Globus pallidus (tissue), 1 donor: ENCODE measurements around the gene CNTN1.
"Not testable (repeated sequence)": the region's sequence is repeated elsewhere in the genome, so short reads cannot be mapped to it uniquely, and the experiment has no call there.

ENCODE experiments used
- DNase-seq: peaks from one replicate; pipeline ENCODE4 v3.0.0-alpha.2; 2015; ENCODE audit warnings: low spot score

CNTN1 gene

GRCh38 chr12:41045509-41045908 lies 353.3 kb downstream of the CNTN1 start:
- no peak for DNase-seq

DNA sequence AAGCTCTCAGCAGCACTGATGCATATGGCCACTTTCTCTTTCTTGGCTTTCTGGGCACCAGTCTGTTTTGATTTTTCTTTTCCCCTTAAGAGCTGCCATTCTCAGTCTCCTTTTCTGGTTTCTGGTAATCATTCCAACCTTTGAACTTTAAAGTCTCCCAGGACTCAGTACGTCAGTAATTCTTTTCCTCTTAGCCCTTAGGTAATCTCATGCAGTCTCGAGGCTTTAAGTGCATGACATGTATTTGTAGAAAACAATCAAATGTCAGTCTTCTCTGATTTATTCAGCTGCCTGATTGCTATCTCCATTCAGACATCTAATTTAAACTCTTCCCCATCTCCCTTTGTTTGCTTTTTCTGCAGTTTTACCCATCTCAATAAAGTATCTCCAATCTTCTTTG lies 356.8 kb downstream of the CNTN1 start:
- DNase-seq = no peak

- no peak for DNase-seq
These were observed 359.7 kb downstream of the CNTN1 start for GRCh38 chr12:41051954-41052353.

GRCh38 chr12:41052441-41052840 lies 360.2 kb downstream of the CNTN1 start:
- no peak for DNase-seq

- no peak for DNase-seq
These were observed 360.8 kb downstream of the CNTN1 start for GRCh38 chr12:41053046-41053445.

GRCh38 chr12:41055875-41056577 lies 363.8 kb downstream of the CNTN1 start:
- DNase-seq = no peak

- DNase-seq = no peak
These were observed 366.0 kb downstream of the CNTN1 start for GRCh38 chr12:41058266-41058665.

DNA sequence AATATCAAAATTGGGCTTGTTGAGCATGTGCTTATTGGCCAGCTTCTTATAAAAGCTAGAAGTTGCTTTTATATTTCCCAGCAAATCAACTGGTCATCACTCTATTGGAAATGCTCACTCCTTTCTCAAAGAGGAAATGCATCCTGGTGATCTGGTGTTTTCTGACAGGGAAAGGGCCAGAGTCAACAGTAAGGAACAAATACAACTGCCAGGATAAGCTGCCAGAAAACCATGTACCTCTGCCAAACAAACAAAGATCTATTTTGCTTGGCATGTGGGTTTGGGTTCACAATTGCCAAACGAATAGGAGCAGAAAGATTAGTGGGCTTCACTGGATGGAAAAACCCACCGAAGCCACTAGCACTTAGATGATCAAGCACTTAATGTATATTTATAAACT lies 369.0 kb downstream of the CNTN1 start:
- DNase-seq = peak; percentile 3

GRCh38 chr12:41064411-41064810 lies 372.2 kb downstream of the CNTN1 start:
- DNase-seq = no peak

GRCh38 chr12:41067941-41068645 lies 375.9 kb downstream of the CNTN1 start:
- DNase-seq = no peak

DNA sequence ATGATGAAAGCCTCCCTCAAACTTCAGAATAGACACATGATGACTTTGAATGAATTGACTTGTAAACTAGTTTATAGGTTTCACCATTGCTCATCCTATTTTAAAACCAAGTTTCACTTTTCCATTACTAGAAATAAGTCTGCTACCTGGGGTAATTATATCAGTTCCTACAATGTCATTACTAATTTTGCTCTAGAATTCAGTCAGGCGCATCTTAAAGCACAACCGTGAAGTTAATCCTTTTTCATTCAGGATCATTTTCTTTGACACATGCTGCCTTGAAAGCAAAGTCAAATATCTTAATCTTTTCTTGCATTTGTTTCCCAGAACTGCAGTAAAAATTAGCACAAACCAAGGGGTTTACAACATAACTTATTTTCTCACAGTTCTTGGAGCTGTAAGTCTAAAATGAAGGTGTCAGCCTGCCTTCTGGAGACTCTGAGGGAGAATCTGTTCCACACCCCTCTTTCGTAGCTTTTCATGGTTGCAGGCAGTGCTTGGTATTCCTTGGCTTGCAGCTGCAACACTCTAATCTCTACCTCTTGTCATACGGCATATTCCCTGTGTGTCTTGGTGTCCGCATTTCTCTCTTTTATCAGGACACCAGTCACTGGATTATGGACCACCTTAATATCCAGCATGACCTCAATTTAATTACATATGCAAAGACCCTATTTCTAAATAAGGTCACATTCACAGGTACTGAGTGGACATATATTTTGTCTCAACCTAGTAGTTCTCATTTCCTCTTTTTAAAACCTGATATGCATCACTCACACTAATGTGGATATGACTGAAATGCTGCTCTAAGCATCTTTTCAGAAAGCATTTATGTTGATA lies 381.6 kb downstream of the CNTN1 start:
- no peak for DNase-seq

- no peak for DNase-seq
These were observed 382.2 kb downstream of the CNTN1 start for GRCh38 chr12:41074473-41074769.

DNA sequence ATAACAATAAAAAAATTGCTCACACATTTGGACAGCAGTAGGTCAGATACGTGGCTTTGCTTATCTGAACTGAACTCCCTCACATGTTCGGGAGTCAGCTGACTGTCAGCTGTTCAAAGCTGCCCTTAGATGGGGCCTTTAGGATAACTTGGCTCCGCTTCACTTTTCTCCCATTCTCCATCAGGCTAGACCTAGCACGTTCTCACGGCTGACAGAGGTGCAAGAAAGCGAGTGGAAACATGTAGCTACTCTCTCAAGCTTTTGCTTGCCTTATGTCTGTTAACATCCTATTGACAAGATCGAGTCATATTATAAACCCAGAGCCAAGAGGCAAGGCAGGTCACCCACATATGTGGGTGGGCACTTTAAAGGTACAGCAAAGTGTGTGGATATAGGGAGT lies 383.9 kb downstream of the CNTN1 start:
- no peak for DNase-seq

GRCh38 chr12:41081241-41081640 lies 389.0 kb downstream of the CNTN1 start:
- not testable (repeated sequence) for DNase-seq

DNA sequence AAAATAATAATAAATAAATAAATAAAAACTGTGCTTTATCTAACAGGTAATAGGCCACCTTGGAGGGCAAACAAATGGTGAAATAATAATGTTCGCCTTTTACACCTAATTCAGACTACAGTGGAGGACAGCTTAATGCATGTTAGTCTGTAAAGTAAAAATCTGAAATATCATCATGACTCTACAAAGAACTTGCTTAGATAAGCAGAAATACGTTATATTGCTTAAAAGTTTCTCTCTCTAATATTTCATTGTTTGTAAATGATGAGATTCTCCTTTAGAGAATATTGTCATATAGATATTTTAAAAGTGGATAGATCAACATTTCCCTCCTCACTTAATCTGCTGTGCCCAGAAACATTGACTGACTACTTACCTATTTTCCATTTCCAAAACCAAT lies 397.2 kb downstream of the CNTN1 start:
- no peak for DNase-seq

DNA sequence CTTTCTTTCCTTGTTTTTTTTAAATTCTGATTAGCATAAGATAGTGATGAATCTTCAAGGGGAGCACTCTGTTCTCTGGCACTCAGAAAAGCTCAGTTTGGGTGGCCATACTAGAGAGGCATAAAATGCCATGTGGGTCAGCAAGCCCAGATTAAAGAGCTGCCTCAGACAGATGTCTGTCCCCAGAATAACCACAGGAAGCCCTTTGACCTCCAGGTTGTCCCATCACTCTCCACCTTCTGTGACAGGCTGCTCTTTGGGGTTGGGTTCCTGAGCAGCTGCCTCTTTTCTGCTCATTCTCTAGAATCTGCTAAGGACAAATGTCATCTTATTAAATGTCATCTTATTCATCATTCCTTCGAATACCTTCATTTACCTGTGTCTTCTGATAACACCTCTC lies 399.9 kb downstream of the CNTN1 start:
- no peak for DNase-seq

DNA sequence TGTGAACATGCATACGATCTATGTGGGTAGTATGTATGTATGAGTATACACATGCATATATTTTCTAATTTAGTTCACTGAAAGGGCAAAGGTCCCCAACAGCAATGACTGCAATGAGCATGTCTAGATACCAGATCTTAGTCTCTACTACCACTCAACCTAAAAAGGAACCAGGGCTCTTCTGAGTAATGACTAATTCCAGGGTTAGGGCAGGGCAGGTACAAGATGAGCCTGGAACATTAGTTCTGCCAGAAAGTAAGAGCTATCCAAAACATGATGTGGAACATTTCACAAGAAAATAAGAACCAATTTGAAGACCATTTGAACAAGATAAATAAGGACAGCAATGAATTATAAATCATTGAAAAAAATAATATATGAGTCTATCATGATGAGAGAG lies 404.6 kb downstream of the CNTN1 start:
- DNase-seq = no peak

GRCh38 chr12:41100572-41100971 lies 408.3 kb downstream of the CNTN1 start:
- no peak for DNase-seq

DNA sequence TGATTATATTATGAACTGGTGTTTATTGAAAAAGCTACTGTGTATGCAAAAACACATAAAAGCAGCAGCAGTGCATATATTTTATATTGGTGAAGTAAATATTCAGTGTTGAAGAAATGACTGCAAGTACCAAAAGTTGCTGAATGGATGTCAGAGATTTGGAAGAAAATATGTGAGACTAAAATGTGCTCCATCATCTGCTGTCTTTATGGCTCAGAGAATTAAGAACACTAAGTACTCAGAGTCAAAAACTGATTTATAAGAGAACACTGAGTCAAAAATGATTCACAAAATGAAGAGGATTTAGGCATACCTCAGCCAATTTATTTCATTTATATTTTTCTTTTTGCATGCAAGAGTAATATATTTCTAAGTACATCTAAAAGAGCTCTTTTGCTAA lies 409.6 kb downstream of the CNTN1 start:
- DNase-seq = no peak

GRCh38 chr12:41103614-41104013 lies 411.4 kb downstream of the CNTN1 start:
- DNase-seq = no peak

DNA sequence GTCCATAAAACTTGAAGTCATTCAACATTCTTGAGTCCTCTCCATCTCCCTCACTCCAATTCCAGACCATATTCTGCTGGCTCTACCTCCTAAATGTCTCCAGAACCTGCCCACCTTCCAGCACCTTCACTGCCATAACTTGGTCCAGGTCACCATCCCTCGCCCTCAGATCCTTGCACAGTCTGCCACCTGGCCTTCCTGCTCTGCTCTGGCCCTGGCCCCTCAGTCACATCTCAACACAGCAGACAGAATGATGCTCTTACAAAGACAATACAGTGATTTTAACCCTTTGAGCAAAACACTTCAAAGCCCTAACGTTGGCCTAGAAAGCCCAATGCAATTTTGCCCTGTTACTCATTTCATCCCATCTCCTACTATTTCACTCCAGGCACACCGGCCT lies 414.1 kb downstream of the CNTN1 start:
- no peak for DNase-seq

GRCh38 chr12:41108032-41108431 lies 415.8 kb downstream of the CNTN1 start:
- peak; percentile 5 for DNase-seq

- DNase-seq = no peak
These were observed 420.7 kb downstream of the CNTN1 start for GRCh38 chr12:41112903-41113302.
